CD4-positive, alpha-beta T cell (primary cell): ENCODE data around the gene HS3ST5. TPM values are rescaled to one million over a fixed set of nuclear protein-coding genes. Genes with fewer than 3 reads are reported as not detected.

Experiments
- ATAC-seq: fragments of 200-7000 bp; cut with Tn5 transposase; one replicate; pipeline ENCODE4 v1.10.0; 2022; ENCODE audit warnings: mild to moderate bottlenecking; ENCODE audit not compliant: poor library complexity
- CTCF ChIA-PET: fragments of 350-600 bp; sonication (Branson Sonifier 250); formaldehyde crosslinking; loops from one replicate; lab custom pipeline; 2021; ENCODE audit warnings: antibody characterized with exemption, inconsistent platforms; lab: Charles Lee
- POLR2A ChIA-PET: fragments of 350-600 bp; sonication (Branson Sonifier 250); formaldehyde crosslinking; loops from one replicate; lab custom pipeline; 2021; ENCODE audit warnings: antibody characterized with exemption, inconsistent platforms; lab: Charles Lee
- DNase-seq, 14 experiments: peaks; one replicate each; pipeline ENCODE4 v3.0.0-alpha.2; 2013 to 2020; ENCODE audit warnings: mixed read lengths in 2 of 14
- H3K27ac ChIP-seq, 2 donors: one replicate each; pipeline versions ENCODE4 v1.5.1 to v1.7.0; 2013; ENCODE audit warnings: low read length in 2 of 2, low read depth in 1 of 2, mild to moderate bottlenecking in 1 of 2
- H3K27me3 ChIP-seq, 2 experiments: 1 replicate in 1 of 2; 2 replicates in 1 of 2; pipeline versions ENCODE4 v1.6.1 to v1.7.0; 2013; ENCODE audit warnings: low read length in 2 of 2, control low read depth in 1 of 2, mild to moderate bottlenecking in 1 of 2, moderate library complexity in 1 of 2; ENCODE audit not compliant: insufficient read depth in 2 of 2, control insufficient read depth in 1 of 2
- H3K36me3 ChIP-seq: one replicate; pipeline ENCODE4 v1.6.1; 2013; ENCODE audit warnings: low read length, control low read depth; ENCODE audit not compliant: insufficient read depth
- H3K4me1 ChIP-seq: one replicate; pipeline ENCODE4 v1.6.1; 2013; ENCODE audit warnings: low read length, control low read depth; ENCODE audit not compliant: insufficient read depth
- H3K4me3 ChIP-seq: one replicate; pipeline ENCODE4 v1.5.1; 2013; ENCODE audit warnings: mild to moderate bottlenecking, low read length, moderate library complexity
- H3K9me3 ChIP-seq, 2 experiments: 1 replicate in 1 of 2; 2 replicates in 1 of 2; pipeline versions ENCODE4 v1.6.1 to v1.7.0; 2013; ENCODE audit warnings: low read length in 2 of 2, mild to moderate bottlenecking in 2 of 2, control low read depth in 1 of 2, moderate library complexity in 1 of 2; ENCODE audit not compliant: control insufficient read depth in 1 of 2, insufficient read depth in 1 of 2
- H3K27ac Mint-ChIP-seq: one replicate; pipeline ENCODE4 v1.8.0; 2020; ENCODE audit warnings: mixed read lengths
- H3K27me3 Mint-ChIP-seq: one replicate; pipeline ENCODE4 v1.8.0; 2021; ENCODE audit warnings: mixed read lengths
- H3K36me3 Mint-ChIP-seq: one replicate; pipeline ENCODE4 v1.8.0; 2021; ENCODE audit warnings: low read depth, mixed read lengths
- H3K4me1 Mint-ChIP-seq: one replicate; pipeline ENCODE4 v1.8.0; 2021; ENCODE audit warnings: low read depth, mixed read lengths
- H3K4me3 Mint-ChIP-seq: one replicate; pipeline ENCODE4 v1.8.0; 2020; ENCODE audit warnings: mild to moderate bottlenecking, mixed read lengths
- H3K9me3 Mint-ChIP-seq: one replicate; pipeline ENCODE4 v1.8.0; 2020; ENCODE audit warnings: mixed read lengths
- CTCF ChIP-seq: fragments of 200-600 bp; IDR thresholded peaks from one replicate; pipeline ENCODE4 v1.8.0; 2022; ENCODE audit warnings: antibody characterized with exemption, mild to moderate bottlenecking
- intact Hi-C, 2 experiments: fragments of 100-400 bp; cut with DNase I in 1 of 2; cut with micrococcal nuclease in 1 of 2; formaldehyde crosslinking; loops; one replicate each; pipeline versions ENCODE4 v1.15.1 to v1.9.0; 2023 to 2025; cut with DNase I, micrococcal nuclease
- total RNA-seq, 174 experiments: library from RNA in 2 of 174; stranded (reverse) in 2 of 174; gene quantifications; one replicate each; pipeline ENCODE4 v1.2.3 and lab custom pipeline; 2021 to 2026

The HS3ST5 gene
- total RNA-seq, 2 experiments from 2014 or later: not detected

- intact Hi-C loops: no loop called here
- H3K27me3 ChIP-seq: no peaks in the 10 kb centered on the region
- DNase-seq: no peak
- H3K27ac Mint-ChIP-seq: no peak overlapping the region
- no peaks in the 10 kb centered on the region for H3K36me3 Mint-ChIP-seq
- no peaks in the 10 kb centered on the region for H3K4me1 ChIP-seq
- ChIA-PET POLR2A (no interaction called here), CTCF (no interaction called here)
- no peaks in the 10 kb centered on the region for H3K36me3 ChIP-seq
- no peak overlapping the region for H3K4me3 ChIP-seq
- no peak overlapping the region for H3K4me3 Mint-ChIP-seq
- H3K27me3 Mint-ChIP-seq: peaks cover 2% of the 10 kb centered on the region
- no peaks in the 10 kb centered on the region for H3K9me3 ChIP-seq
- no peak for ATAC-seq
- no peaks in the 10 kb centered on the region for H3K9me3 Mint-ChIP-seq
- no peak for TF ChIP-seq CTCF
- H3K27ac ChIP-seq: no peak overlapping the region
- no peaks in the 10 kb centered on the region for H3K4me1 Mint-ChIP-seq
These were observed 289.0 kb downstream of the HS3ST5 start for GRCh38 chr6:114053791-114054190.

- H3K9me3 Mint-ChIP-seq: no peaks in the 10 kb centered on the region
- ATAC-seq (no peak), DNase-seq (no peak)
- Histone ChIP-seq H3K27ac (no peak overlapping the region), H3K36me3 (no peaks in the 10 kb centered on the region), H3K27me3 (no peaks in the 10 kb centered on the region), H3K9me3 (no peaks in the 10 kb centered on the region), H3K4me1 (no peaks in the 10 kb centered on the region), H3K4me3 (no peak overlapping the region)
- TF ChIP-seq CTCF: no peak
- CTCF ChIA-PET: no interaction called here
- H3K4me3 Mint-ChIP-seq: no peak overlapping the region
- H3K36me3 Mint-ChIP-seq: no peaks in the 10 kb centered on the region
- peaks cover 5% of the 10 kb centered on the region for H3K27me3 Mint-ChIP-seq
- POLR2A ChIA-PET: no interaction called here
- H3K27ac Mint-ChIP-seq: no peak overlapping the region
- H3K4me1 Mint-ChIP-seq: no peaks in the 10 kb centered on the region
- intact Hi-C loops: no loop called here
These were observed 290.7 kb downstream of the HS3ST5 start for GRCh38 chr6:114052141-114052540.

- intact Hi-C loops: no loop called here
- ChIA-PET CTCF (interaction anchor here (1.5 kb wide), 1 partner anchor 10 kb away, joined by 4 read pairs; no protein-coding TSS in a partner anchor), POLR2A (no interaction called here)
- Histone ChIP-seq H3K27me3 (no peaks in the 10 kb centered on the region), H3K9me3 (no peaks in the 10 kb centered on the region), H3K4me3 (no peak overlapping the region), H3K36me3 (no peaks in the 10 kb centered on the region), H3K27ac (no peak overlapping the region), H3K4me1 (no peaks in the 10 kb centered on the region)
- Mint-ChIP-seq H3K4me3 (no peak overlapping the region), H3K9me3 (no peaks in the 10 kb centered on the region), H3K4me1 (no peaks in the 10 kb centered on the region), H3K27me3 (peaks cover 7% of the 10 kb centered on the region), H3K27ac (no peak overlapping the region), H3K36me3 (no peaks in the 10 kb centered on the region)
- TF ChIP-seq CTCF: no peak
- ATAC-seq (no peak), DNase-seq (no peak)
These were observed 291.8 kb downstream of the HS3ST5 start for GRCh38 chr6:114051031-114051430.
